CD4-positive, alpha-beta T cell treated with Interleukin-15 for 1 hour (primary cell): ENCODE measurements around the gene SLC15A3.

Experiments used
- DNase-seq: peaks from one replicate; pipeline ENCODE4 v3.0.0-alpha.2; 2020

SLC15A3 gene

DNA sequence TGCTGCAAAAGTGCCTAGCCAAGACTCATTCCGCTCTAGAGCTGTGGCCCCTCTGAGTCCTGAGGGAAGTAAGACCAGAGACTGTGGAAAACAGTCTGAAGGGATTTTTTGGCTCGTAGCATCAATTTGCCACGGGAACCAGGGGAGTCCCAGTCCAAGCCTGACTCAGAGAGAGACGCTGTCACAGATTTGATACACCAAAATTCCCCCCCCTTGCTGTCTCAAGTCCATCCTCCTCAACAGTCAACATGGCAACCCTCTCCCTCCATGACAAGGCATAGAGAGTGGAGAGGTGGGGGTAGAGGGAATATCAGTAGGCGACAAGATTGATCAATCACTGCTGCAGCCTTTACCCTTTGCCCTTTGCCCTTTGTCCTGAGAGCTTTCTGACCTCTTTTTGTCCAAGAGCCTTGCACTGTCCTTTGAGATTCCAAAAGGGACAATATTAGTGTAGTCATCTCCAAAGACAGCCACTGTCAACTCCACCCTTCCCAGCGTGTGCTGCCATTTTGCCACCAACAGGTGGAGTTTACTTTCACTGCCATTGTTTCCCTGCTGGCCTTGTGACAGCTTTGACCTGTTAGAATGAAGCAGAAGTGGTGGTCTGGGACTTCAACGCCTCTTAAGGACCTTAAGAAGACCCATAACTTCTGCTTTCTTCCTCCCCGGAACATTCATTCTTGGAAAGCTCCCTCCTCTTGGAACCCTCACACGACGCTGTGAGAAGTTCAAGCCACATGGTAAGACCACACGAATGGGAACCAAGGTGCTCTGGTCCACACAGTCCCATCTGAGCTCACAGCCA lies 7.3 kb downstream of the SLC15A3 start:
- DNase-seq = no peak

DNA sequence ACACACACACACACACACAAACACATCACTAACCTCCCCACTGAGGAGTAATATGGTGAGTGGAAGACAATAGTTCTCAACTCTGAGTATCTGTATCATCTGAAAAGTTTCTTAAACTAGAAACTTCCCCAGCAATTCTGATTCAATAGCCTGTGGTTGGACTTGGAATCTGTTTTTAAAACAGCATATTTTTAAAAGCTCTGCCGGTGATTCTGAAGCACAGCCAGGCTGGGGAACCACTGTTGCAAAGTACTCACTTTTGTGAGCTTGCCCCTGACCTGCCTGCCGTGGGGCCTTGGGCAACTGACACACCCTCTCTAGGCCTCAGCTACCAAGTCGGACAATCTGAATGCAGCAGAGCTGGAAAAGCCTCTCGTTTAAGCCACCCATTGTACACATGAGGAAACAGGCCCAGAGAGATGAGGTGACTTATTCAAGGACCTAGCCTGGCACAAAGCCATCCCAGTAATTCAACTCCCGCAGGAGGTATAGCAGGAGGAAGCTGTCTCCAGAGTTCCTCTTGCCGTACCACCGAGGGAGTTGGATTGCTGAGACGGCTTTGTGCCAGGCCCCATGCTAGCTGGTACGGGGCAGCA lies 8.9 kb downstream of the SLC15A3 start:
- no peak for DNase-seq

DNA sequence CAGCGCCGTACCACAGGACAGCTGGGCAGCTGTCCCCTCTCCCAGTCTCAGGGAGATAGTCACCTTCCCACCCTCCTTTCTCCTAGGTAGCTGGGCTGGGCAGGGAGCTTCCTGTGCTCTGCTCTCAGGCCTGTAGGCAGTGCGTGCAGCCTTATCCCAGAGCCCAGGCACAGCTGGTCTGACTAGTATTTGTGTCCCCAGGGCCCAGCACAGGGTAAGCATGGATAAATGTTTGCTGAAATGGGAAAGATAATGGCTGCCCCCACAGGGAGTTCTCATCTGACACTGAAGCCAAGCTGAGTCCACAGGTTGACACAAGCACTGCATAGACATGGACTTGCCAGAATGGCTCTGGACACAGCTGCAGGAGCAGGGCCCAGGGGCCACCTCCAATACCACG lies 9.8 kb downstream of the SLC15A3 start:
- no peak for DNase-seq

DNA sequence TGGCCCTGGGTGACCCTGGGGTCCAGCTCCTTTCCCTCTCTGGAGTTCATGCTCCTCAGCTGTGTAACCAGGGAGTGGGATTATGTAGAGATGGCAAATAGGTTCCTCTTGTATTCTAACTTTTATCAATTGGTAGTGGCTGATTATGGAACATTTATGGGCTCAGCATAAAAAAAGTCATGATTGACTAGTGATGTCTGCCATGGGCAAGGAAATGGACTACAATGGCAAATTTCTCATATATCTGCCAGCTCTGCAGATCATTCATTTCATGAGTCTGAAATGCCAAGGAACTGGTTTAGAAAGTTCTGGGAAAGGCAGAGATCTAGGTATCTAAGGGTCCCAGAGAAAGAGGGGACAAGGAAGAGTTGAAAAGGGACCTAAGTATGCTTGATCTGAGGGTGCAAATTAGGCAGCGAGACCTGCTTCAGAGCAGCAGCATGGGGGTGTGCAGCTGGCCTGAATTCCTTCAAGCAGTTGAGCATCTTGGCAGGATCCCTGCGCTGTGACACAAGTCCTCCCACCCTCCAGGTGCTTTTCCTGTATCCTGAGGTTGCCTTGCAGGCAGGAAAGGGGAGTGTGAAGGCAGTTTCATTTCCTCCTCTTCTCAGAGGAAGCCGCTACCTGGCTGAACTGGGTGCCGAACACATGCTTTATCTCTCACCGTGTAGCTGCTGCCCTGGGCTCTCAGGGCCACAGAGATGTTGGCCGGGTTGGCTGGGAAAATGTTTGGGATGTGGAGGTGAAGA lies 10.4 kb downstream of the SLC15A3 start:
- DNase-seq = no peak

DNA sequence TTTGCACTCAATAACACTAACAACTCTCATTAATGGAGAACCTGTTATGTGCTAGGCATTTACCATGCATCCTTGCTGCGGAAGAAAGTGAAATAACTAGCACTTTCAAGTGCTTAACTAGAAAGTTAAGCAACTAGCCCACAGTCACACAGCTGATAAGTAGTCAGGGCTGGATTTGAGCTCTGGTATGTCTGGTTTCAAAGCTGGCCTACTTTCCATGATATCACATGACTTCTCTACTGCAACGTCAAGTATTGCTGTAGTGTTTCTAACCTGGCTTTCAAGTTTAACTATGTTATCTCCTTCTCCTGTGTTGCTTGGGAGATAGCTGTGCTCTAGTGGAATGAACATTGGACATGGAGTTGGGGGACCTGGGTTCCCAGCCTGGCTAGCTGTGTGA lies 12.1 kb downstream of the SLC15A3 start:
- no peak for DNase-seq

DNA sequence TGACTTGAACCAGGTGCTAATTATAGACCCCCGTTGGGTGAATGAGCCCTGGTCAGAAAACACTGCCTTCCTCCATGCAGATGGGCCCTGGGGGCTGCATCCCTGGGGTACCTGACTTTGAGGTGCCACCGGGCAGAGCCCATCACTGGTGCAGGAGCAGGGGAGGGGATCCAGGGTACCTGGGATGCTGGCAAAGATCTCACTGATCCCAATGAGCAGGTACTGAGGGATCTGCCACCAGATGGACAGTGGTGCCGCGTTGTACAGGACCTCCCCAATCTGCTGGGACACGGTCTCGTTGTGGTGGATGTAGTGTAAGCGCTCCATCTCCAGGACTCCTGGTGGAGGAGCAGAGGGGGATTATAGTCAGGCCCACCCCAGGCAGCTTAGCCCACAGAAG lies 12.7 kb downstream of the SLC15A3 start:
- no peak for DNase-seq

DNA sequence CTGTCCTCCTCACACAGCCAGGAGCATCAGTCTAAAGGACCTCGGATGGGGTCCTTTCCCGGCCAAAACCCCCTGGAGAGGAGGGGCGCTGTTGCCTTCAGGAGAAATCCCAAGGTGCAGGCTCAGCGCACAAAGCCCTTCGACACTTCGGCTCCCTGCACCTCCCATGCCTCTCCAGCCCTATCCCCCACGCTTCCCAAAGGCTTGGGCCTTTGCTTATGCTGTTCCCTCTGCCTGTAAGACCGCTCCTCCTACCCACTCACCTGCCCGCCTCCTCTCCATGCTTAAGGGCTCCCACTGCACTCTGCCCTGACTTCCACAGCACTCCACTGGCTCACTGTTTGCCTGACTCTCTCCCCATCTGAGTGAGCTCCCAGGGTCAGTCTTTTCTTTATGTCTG lies 13.5 kb downstream of the SLC15A3 start:
- no peak for DNase-seq

DNA sequence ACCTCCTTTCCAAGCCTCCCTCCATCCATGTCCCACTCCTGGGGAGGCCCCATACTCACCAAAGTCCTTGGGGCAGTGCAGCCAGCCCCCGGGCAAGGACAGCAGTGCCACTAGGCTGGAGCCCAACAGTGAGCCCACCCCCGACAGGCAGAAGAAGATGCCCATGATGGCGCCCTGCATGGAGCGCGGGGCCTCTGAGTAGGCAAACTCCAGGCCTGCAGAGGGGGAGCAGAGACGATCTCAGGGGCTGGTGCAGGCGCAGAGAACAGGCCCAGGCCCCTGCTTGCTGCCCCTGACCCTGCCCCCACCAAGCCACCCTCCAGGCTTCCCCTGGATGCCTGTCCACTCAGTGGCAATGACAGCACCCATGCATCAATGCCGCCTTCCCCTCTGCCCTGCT lies 14.2 kb downstream of the SLC15A3 start:
- no peak for DNase-seq

DNA sequence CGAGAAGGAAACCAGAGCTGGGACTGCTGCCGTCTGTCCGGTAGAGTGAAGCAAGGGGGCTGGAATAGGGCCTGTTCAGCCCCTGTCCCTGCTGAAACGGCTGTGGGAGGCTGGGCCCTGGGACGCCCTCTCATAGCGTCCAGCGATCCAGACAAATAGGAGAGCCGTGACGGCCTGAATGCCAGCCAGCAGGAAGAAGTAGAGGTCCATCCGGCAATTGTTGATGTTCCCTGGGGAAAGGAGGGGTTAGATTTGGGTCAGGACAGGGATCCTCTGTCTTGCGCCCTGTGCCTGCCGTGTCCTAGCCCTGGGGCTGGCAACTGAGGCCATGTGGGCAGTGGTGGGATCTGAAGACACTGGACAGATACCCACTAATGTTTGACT lies 14.8 kb downstream of the SLC15A3 start:
- DNase-seq = no peak

DNA sequence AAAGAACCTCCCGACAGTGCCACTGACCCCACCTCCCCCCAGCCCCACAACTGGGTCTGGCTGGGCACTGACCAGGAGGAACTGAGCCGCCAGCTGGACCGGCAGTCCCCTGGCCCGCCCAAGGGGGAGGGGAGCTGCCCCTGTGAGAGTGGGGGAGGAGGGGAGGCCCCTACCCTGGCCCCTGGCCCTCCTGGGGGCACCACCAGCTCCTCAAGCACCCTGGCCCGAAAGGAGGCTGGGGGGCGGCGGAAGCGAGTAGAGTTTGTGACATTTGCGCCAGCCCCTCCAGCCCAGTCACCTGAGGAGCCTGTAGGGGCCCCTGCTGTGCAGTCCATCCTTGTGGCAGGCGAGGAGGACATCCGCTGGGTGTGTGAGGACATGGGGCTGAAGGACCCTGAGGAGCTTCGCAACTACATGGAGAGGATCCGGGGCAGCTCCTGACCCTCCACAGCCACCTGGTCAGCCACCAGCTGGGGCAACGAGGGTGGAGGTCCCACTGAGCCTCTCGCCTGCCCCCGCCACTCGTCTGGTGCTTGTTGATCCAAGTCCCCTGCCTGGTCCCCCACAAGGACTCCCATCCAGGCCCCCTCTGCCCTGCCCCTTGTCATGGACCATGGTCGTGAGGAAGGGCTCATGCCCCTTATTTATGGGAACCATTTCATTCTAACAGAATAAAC lies 15.4 kb downstream of the SLC15A3 start:
- no peak for DNase-seq

DNA sequence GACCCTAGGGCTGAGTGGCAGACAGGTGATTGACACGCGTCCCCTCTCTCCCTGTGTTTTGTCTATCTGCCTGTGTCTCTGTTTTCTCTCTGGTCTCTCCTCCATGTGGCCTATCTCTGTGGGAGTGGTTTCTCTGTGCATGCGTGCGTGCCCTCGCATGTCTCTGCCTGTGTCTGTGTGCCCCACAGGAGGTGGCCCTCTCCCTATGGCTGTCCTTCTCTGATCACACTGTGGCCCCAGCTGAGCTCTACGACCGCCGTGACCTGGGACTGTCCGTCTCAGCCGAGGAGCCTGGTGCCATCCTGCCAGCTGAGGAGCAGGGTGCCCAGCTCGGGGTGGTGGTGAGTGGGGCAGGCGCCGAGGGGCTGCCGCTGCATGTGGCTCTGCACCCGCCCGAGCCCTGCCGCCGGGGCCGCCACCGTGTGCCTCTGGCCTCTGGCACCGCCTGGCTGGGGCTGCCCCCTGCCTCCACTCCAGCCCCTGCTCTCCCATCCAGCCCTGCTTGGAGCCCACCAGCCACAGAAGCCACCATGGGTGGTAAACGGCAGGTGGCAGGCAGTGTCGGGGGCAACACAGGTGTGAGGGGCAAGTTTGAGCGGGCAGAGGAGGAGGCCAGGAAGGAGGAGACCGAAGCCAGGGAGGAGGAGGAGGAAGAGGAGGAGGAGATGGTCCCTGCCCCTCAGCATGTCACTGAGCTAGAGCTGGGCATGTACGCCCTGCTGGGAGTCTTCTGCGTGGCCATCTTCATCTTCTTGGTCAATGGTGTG lies 16.1 kb downstream of the SLC15A3 start:
- no peak for DNase-seq

DNA sequence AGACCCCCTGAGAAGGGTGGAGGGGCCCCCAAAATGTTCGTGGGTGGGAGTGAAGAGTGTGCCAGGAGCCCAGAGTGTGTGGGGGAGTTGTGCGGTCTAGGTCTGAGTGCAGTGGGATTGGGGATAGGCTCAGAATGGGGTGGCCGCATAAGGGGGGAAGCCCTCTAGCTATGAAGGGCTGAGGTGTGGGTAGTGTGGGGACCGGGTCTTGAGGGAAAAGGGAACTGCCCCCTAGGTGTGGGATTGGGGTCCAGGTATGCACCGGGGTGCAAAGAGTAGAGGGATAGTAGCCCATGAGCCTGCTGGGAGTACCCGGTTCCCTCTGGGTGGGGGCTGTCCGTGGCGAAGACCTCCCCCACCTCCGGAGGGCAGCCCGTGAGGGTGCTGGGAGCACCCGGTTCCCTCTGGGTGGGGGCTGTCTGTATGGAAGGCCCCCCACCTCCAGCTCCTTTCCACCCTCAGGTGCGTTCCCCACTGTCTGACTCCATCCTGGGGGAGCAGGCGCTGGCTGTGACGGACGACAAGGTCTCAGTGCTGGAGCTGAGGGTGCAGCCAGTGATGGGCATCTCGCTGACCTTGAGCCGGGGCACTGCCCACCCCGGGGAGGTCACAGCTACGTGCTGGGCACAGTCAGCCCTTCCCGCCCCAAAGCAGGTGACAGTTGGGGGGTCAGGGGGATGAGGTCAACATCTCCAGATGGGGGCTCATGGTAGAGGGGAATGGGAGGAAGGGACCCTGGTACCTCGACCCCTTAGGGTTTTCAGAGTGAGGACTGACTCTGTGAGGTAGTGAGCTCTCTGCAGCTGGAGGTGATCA lies 17.0 kb downstream of the SLC15A3 start:
- no peak for DNase-seq

DNA sequence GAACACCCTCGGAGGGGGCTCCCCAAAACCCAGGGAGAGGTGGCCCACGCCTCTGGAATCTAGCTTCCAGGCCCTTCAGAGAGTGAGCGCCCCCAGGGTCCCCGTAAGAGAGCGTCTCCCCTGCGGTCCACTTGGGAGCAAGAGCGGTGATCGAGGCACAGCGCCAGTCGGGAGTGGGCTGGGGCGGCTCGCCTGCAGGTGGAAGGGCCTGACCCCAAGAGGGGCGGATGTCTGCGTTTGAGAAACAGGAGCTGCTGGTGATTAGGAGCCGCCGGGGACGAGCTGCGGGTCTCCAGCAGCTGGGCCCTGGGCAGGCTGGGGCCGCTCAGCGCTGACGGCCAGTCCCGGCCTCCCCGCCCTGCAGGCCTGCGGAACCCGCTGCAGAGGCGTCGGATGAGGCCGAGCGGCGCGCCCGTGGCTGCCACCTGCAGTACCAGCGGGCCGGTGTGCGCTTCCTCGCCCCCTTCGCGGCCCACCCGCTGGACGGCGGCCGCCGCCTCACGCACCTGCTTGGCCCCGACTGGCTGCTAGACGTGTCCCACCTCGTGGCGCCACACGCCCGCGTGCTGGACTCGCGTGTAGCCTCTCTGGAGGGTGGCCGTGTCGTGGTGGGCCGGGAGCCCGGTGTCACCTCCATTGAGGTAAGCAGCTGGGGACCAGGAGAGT lies 17.7 kb downstream of the SLC15A3 start:
- DNase-seq = no peak

DNA sequence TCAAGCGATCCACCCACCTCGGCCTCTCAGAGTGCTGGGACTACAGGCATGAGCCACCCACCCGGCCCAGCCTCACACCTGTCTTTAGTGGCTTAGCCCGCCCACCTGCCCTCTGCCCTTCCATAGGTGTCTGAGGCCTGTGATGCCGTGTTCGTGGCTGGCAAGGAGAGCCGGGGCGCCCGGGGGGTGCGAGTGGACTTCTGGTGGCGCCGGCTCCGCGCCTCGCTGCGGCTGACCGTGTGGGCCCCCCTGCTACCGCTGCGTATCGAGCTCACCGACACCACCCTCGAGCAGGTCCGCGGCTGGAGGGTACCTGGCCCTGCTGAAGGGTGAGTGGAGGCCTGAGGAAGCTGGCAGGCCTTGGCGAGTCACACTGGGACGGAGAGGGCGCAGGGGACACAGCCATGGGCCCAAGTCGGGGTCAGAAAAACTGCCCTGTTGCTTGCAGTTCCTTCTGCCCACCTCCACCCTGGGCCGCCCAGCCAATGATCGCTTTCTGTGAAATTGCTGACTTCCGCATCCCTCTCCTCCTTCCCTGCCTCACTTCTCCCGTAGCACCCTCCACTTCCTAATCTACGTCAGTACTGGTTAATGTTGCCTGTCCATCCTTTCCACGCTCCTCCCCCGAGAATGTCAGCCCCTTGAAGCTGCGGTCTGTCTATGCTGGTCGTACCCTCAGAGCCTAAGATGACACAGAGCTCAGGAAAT lies 18.4 kb downstream of the SLC15A3 start:
- no peak for DNase-seq

DNA sequence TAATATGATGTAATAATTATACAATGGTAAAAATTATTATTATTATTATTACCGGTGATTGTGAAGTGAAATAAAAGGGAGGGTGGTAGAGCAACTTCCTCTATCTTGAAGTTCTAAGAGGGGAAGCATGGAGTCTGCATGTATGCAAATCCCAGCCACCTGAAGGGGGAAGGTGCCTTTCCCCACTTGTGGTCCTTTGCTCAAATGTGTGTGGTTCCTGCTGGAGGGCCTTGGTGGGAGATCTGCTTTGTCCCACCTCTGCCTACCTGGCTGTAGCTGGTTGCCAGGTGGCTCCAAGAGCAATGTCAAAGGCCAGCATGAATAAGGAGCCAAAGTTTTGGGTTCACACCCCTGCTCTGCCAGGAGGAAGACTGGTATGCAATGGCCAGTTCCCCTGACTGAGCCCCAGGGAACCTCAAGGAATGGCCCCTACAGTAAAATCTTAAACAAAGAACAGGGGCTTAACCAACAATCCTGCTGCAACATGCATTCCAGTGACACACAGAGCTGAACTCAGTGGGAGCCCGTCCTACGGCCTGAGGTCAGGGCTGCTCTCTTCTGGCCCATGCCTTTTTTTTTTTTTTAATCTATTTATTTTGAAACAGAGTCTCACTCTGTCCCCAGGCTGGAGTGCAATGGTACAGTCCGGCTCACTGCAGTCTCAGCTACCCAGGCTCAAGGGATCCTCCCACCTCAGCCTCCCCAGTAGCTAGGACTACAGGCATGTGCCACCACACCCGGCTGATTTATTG lies 19.2 kb downstream of the SLC15A3 start:
- DNase-seq = no peak

DNA sequence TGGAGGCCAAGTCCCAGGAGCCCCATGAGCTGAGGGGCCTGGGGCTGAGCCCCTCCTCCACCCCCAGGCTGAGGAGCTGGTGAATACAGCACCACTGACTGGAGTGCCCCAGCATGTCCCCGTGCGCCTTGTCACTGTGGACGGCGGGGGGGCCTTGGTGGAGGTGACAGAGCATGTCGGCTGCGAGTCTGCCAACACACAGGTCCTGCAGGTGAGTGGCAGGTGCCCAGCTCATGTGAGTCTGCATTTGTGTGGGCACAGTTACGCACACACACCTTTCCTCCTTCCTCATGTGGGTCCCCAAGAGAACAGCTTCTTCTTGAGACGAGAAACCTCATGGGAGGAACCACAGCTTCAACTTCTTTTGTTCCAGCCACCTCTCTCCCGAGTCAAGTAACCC lies 20.1 kb downstream of the SLC15A3 start:
- DNase-seq = peak; percentile 74

DNA sequence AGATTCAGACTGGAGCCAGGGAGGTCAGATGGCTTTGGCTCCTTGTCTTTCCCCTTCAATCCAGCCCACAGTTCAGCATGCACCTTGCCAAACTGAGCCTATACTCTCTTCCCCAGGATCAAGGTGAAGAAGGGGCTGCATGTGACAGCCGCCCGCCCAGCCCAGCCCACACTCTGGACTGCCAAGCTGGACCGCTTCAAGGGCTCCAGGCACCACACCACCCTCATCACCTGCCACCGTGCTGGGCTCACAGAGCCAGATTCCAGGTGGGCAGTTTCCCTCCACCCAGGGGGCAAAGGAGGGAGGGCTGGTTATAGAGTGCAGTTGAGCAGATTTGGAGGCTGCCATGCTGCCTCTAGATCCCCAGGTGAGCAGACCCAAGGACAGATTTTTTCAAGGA lies 21.6 kb downstream of the SLC15A3 start:
- no peak for DNase-seq

DNA sequence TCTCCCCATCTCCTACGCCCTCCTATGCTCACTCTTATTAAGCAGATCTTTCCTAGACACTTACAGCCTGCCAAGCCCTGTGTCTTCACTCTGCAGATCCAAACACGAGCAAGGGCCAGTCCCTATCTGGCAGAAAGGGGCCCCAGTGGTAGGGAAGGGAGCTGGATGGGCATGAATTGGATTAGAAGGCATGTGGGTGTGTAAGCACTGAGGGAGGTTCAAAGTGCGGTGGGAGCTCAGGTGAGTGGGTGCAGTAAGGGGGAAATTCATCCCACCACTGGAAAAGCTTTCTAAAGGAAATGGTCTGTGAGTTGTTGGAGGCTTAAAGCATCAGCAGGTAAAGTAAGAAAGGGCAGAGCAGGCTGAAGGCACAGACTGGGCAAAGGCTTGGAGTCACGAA lies 22.2 kb downstream of the SLC15A3 start:
- no peak for DNase-seq

DNA sequence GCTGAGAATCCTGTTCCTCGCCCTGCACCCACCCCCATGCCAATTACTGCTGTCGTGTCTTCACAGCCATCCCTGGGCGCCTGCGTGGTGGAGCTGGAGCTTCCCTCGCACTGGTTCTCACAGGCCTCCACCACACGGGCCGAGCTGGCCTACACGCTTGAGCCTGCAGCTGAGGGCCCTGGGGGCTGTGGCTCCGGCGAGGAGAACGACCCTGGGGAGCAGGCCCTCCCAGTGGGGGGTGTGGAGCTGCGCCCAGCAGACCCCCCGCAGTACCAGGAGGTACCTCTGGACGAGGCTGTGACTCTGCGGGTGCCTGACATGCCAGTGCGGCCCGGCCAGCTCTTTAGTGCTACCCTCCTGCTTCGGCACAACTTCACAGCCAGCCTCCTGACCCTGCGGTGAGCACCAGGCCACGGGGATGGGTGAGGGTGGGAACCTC lies 23.4 kb downstream of the SLC15A3 start:
- no peak for DNase-seq

DNA sequence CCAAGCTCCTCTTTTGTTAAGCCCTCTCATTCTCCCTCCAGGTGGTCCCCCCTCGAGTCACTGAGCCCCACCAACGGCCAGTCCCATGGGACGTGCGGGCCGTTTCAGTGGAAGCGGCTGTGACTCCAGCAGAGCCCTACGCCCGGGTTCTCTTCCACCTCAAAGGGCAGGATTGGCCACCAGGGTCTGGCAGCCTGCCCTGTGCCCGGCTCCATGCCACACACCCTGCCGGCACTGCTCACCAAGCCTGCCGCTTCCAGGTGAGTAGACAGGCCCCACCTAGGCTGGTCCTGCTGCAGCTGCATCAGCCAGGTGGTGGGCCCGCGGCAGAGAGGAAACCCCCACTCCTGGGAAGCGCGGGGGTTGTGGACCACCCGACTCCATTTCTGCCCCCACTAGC lies 24.4 kb downstream of the SLC15A3 start:
- no peak for DNase-seq
